Measurements from ENCODE around the gene PPM1N. TPM values are rescaled to one million over a fixed set of nuclear protein-coding genes. Genes with fewer than 3 reads are reported as not detected.

The PPM1N gene
- total and polyA plus RNA-seq, 2 of the 13 experiments (the other 11 are each of a cell fraction or from before 2014, with no cell fraction given): 0.31 to 1.8 TPM

- TF ChIP-seq, protein P1, sequence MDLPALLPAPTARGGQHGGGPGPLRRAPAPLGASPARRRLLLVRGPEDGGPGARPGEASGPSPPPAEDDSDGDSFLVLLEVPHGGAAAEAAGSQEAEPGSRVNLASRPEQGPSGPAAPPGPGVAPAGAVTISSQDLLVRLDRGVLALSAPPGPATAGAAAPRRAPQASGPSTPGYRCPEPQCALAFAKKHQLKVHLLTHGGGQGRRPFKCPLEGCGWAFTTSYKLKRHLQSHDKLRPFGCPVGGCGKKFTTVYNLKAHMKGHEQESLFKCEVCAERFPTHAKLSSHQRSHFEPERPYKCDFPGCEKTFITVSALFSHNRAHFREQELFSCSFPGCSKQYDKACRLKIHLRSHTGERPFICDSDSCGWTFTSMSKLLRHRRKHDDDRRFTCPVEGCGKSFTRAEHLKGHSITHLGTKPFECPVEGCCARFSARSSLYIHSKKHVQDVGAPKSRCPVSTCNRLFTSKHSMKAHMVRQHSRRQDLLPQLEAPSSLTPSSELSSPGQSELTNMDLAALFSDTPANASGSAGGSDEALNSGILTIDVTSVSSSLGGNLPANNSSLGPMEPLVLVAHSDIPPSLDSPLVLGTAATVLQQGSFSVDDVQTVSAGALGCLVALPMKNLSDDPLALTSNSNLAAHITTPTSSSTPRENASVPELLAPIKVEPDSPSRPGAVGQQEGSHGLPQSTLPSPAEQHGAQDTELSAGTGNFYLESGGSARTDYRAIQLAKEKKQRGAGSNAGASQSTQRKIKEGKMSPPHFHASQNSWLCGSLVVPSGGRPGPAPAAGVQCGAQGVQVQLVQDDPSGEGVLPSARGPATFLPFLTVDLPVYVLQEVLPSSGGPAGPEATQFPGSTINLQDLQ (CRISPR knock-in tag; IDR thresholded peaks at IDR 0.05): no peak
- TF ChIP-seq ZNF546 (CRISPR knock-in tag; conservative IDR thresholded peaks at IDR 0.05) (0 out of 2 replicates have a peak, but pooled peaks have one; percentile 65), ZNF674 (CRISPR knock-in tag; IDR thresholded peaks at IDR 0.05; ENCODE audit: low read depth) (no peak), ZNF766 (CRISPR knock-in tag; IDR thresholded peaks at IDR 0.05; ENCODE audit: borderline replicate concordance) (0 out of 2 replicates have a peak, but pooled peaks have one; percentile 71), SOX6 (IDR thresholded peaks at IDR 0.05) (no peak), SOX6 (CRISPR knock-in tag; IDR thresholded peaks at IDR 0.05) (no peak; the same call in 1 of the 2 replicates), GTF2F1 (IDR thresholded peaks at IDR 0.05; ENCODE audit: low read length) (no peak), TBL1XR1 (IDR thresholded peaks at IDR 0.05; ENCODE audit: borderline replicate concordance, low read length, partially characterized antibody) (no peak), TCF7 (IDR thresholded peaks at IDR 0.05; ENCODE audit: low read depth) (no peak), ZSCAN30 (CRISPR knock-in tag; IDR thresholded peaks at IDR 0.05) (no peak), ZBTB44 (CRISPR knock-in tag; IDR thresholded peaks at IDR 0.05) (0 out of 2 replicates have a peak, but pooled peaks have one; percentile 15)
- TF ChIP-seq, protein P2, sequence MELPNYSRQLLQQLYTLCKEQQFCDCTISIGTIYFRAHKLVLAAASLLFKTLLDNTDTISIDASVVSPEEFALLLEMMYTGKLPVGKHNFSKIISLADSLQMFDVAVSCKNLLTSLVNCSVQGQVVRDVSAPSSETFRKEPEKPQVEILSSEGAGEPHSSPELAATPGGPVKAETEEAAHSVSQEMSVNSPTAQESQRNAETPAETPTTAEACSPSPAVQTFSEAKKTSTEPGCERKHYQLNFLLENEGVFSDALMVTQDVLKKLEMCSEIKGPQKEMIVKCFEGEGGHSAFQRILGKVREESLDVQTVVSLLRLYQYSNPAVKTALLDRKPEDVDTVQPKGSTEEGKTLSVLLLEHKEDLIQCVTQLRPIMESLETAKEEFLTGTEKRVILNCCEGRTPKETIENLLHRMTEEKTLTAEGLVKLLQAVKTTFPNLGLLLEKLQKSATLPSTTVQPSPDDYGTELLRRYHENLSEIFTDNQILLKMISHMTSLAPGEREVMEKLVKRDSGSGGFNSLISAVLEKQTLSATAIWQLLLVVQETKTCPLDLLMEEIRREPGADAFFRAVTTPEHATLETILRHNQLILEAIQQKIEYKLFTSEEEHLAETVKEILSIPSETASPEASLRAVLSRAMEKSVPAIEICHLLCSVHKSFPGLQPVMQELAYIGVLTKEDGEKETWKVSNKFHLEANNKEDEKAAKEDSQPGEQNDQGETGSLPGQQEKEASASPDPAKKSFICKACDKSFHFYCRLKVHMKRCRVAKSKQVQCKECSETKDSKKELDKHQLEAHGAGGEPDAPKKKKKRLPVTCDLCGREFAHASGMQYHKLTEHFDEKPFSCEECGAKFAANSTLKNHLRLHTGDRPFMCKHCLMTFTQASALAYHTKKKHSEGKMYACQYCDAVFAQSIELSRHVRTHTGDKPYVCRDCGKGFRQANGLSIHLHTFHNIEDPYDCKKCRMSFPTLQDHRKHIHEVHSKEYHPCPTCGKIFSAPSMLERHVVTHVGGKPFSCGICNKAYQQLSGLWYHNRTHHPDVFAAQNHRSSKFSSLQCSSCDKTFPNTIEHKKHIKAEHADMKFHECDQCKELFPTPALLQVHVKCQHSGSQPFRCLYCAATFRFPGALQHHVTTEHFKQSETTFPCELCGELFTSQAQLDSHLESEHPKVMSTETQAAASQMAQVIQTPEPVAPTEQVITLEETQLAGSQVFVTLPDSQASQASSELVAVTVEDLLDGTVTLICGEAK (IDR thresholded peaks at IDR 0.05): no peak
- TF ChIP-seq, protein P2 (CRISPR knock-in tag; IDR thresholded peaks at IDR 0.05): peak; percentile 63; the same call in 1 of the 2 replicates
- TF ChIP-seq, protein P3, sequence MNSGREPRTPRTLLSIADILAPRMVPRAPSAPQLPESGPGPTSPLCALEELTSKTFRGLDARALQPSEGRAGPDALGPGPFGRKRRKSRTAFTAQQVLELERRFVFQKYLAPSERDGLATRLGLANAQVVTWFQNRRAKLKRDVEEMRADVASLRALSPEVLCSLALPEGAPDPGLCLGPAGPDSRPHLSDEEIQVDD (CRISPR knock-in tag; IDR thresholded peaks at IDR 0.05; ENCODE audit: borderline replicate concordance): no peak
Measured at GRCh38 chr19:45506989-45507871, 9.0 kb downstream of the PPM1N start, which contains the start of gene VASP (continued).
